ENCODE measurements around the gene MAST4. TPM values are rescaled to one million over a fixed set of nuclear protein-coding genes. Genes with fewer than 3 reads are reported as not detected.

The MAST4 gene
- total RNA-seq, 1 donor from 2014 or later: 56.9 TPM

GRCh38 chr5:66620711-66621110 lies 24.5 kb downstream of the MAST4 start:
- H3K27ac ChIP-seq: no peak overlapping the region
- no peak for TF ChIP-seq CTCF (IDR thresholded peaks at IDR 0.05)

GRCh38 chr5:66621146-66621545 lies 25.0 kb downstream of the MAST4 start:
- intact Hi-C loops (cut with DNase I): no loop called here
- ATAC-seq (peak in 1 of 2 donors; percentile 39), DNase-seq (no peak)
- H3K4me3 ChIP-seq: no peak overlapping the region
- no peaks in the 10 kb centered on the region for H3K9me3 ChIP-seq
- peaks cover 9% of the 10 kb centered on the region for H3K4me1 ChIP-seq
- no peak for TF ChIP-seq CTCF (IDR thresholded peaks at IDR 0.05)
- no peaks in the 10 kb centered on the region for H3K36me3 ChIP-seq
- no peak overlapping the region for H3K27ac ChIP-seq
- no peaks in the 10 kb centered on the region for H3K27me3 ChIP-seq (ENCODE audit: low read depth)

More at GRCh38 chr5:66620711-66621110, 24.5 kb downstream of the MAST4 start:
- intact Hi-C loops (cut with DNase I): no loop called here
- DNase-seq: no peak
- no peak overlapping the region for H3K4me3 ChIP-seq
- peaks cover 9% of the 10 kb centered on the region for H3K4me1 ChIP-seq
- H3K9me3 ChIP-seq: no peaks in the 10 kb centered on the region
- no peaks in the 10 kb centered on the region for H3K36me3 ChIP-seq
- no peak for ATAC-seq
- no peaks in the 10 kb centered on the region for H3K27me3 ChIP-seq (ENCODE audit: low read depth)

GRCh38 chr5:66621736-66622135 lies 25.5 kb downstream of the MAST4 start:
- no peaks in the 10 kb centered on the region for H3K36me3 ChIP-seq
- H3K4me1 ChIP-seq: peaks cover 9% of the 10 kb centered on the region
- intact Hi-C loops (cut with DNase I): no loop called here
- no peaks in the 10 kb centered on the region for H3K9me3 ChIP-seq
- H3K27ac ChIP-seq: no peak overlapping the region
- ATAC-seq (no peak), DNase-seq (no peak)
- no peak for TF ChIP-seq CTCF (IDR thresholded peaks at IDR 0.05)
- H3K4me3 ChIP-seq: no peak overlapping the region
- no peaks in the 10 kb centered on the region for H3K27me3 ChIP-seq (ENCODE audit: low read depth)

- no peaks in the 10 kb centered on the region for H3K9me3 ChIP-seq
- ATAC-seq (no peak), DNase-seq (no peak)
- intact Hi-C loops (cut with DNase I): no loop called here
- no peaks in the 10 kb centered on the region for H3K4me1 ChIP-seq
- no peaks in the 10 kb centered on the region for H3K36me3 ChIP-seq
- H3K4me3 ChIP-seq: no peak overlapping the region
- no peaks in the 10 kb centered on the region for H3K27me3 ChIP-seq (ENCODE audit: low read depth)
- TF ChIP-seq CTCF (IDR thresholded peaks at IDR 0.05): no peak
- H3K27ac ChIP-seq: no peak overlapping the region
Observed at GRCh38 chr5:66628561-66628960, 32.4 kb downstream of the MAST4 start.

- H3K4me3 ChIP-seq: no peak overlapping the region
- intact Hi-C loops (cut with DNase I): no loop called here
- DNase-seq (no peak), ATAC-seq (no peak)
- no peaks in the 10 kb centered on the region for H3K4me1 ChIP-seq
- no peak overlapping the region for H3K27ac ChIP-seq
- H3K9me3 ChIP-seq: no peaks in the 10 kb centered on the region
- no peaks in the 10 kb centered on the region for H3K36me3 ChIP-seq
- no peak for TF ChIP-seq CTCF (IDR thresholded peaks at IDR 0.05)
- no peaks in the 10 kb centered on the region for H3K27me3 ChIP-seq (ENCODE audit: low read depth)
Observed at GRCh38 chr5:66629446-66629845, 33.3 kb downstream of the MAST4 start.

- peak in 1 of 2 donors; percentile 48 for ATAC-seq
- no peak overlapping the region for H3K4me3 ChIP-seq
- TF ChIP-seq CTCF (IDR thresholded peaks at IDR 0.05): no peak
- H3K4me1 ChIP-seq: no peaks in the 10 kb centered on the region
- H3K36me3 ChIP-seq: no peaks in the 10 kb centered on the region
- no peak for DNase-seq
- H3K27me3 ChIP-seq (ENCODE audit: low read depth): no peaks in the 10 kb centered on the region
- H3K27ac ChIP-seq: no peak overlapping the region
- H3K9me3 ChIP-seq: no peaks in the 10 kb centered on the region
- intact Hi-C loops (cut with DNase I): no loop called here
Observed at GRCh38 chr5:66633754-66634153, 37.6 kb downstream of the MAST4 start.
